Neural cell (in vitro differentiated cells): ENCODE measurements around the gene KRT78. TPM values are rescaled to one million over a fixed set of nuclear protein-coding genes. Genes with fewer than 3 reads are reported as not detected.

ENCODE experiments used
- H2AFZ ChIP-seq: fragments of 200-600, 300-800 bp; sonication (generic), shearing (Covaris generic); 2 replicates; pipeline ENCODE4 v1.6.0; 2014; ENCODE audit warnings: low read depth, mild to moderate bottlenecking, antibody characterized with exemption, low read length, moderate library complexity
- H3F3A ChIP-seq: fragments of 200-600 bp; shearing (Covaris generic); 2 replicates; pipeline ENCODE4 v1.6.1; 2016; ENCODE audit warnings: mild to moderate bottlenecking, moderate library complexity, mixed read lengths, antibody characterized with exemption, low read length; ENCODE audit not compliant: insufficient read depth, poor library complexity, severe bottlenecking
- H3K27ac ChIP-seq: fragments of 200-600, 300-800 bp; sonication (generic), shearing (Covaris generic); 2 replicates; pipeline ENCODE4 v1.5.1; 2014; ENCODE audit warnings: mild to moderate bottlenecking, low read length, moderate library complexity
- H3K27me3 ChIP-seq: fragments of 300-800, 200-600 bp; sonication (generic), shearing (Covaris generic); 2 replicates; pipeline ENCODE4 v1.6.0; 2014; ENCODE audit warnings: mild to moderate bottlenecking, low read depth, low read length, moderate library complexity; ENCODE audit not compliant: insufficient read depth
- H3K36me3 ChIP-seq: fragments of 300-800, 200-600 bp; sonication (generic), shearing (Covaris generic); 2 replicates; pipeline ENCODE4 v1.5.1; 2014; ENCODE audit warnings: mild to moderate bottlenecking, antibody characterized with exemption, low read length, moderate library complexity; ENCODE audit not compliant: insufficient read depth
- H3K4me2 ChIP-seq: fragments of 300-800, 200-600 bp; sonication (generic), shearing (Covaris generic); 2 replicates; pipeline ENCODE4 v1.6.0; 2014; ENCODE audit warnings: mild to moderate bottlenecking, low read length
- H3K4me3 ChIP-seq: fragments of 300-800, 200-600 bp; sonication (generic), shearing (Covaris generic); 2 replicates; pipeline ENCODE4 v1.5.1; 2014; ENCODE audit warnings: mild to moderate bottlenecking, low read length, moderate library complexity
- H3K79me2 ChIP-seq: fragments of 200-600 bp; shearing (Covaris generic); replicated peaks from 2 replicates; pipeline ENCODE4 v1.6.0; 2014; ENCODE audit warnings: mild to moderate bottlenecking, low read length, moderate library complexity; ENCODE audit not compliant: insufficient read depth
- H3K9ac ChIP-seq: fragments of 300-800, 200-600 bp; sonication (generic), shearing (Covaris generic); 2 replicates; pipeline ENCODE4 v1.6.1; 2016; ENCODE audit warnings: mild to moderate bottlenecking, low read length, mixed read lengths
- H3K9me2 ChIP-seq: fragments of 200-600 bp; shearing (Covaris generic); 2 replicates; pipeline ENCODE4 v1.6.1; 2016; ENCODE audit warnings: mild to moderate bottlenecking, low read length, mixed read lengths; ENCODE audit not compliant: insufficient read depth
- H3K9me3 ChIP-seq: fragments of 200-600, 300-800 bp; sonication (generic), shearing (Covaris generic); 2 replicates; pipeline ENCODE4 v1.6.1; 2016; ENCODE audit warnings: mild to moderate bottlenecking, mixed run types, low read length, moderate library complexity, mixed read lengths
- H4K20me1 ChIP-seq: fragments of 200-600 bp; shearing (Covaris generic); 2 replicates; pipeline ENCODE4 v1.6.1; 2016; ENCODE audit warnings: mild to moderate bottlenecking, mixed run types; ENCODE audit not compliant: insufficient read depth
- CTCF ChIP-seq: fragments of 450-650 bp; IDR thresholded peaks from 2 replicates; pipeline ENCODE4 v1.5.1; 2014; ENCODE audit warnings: antibody characterized with exemption, mild to moderate bottlenecking, moderate library complexity; ENCODE audit not compliant: poor library complexity, severe bottlenecking
- EP300 ChIP-seq: fragments of 450-650 bp; conservative IDR thresholded peaks from 2 replicates; pipeline ENCODE4 v1.6.1; 2014; ENCODE audit warnings: antibody characterized with exemption, mild to moderate bottlenecking, moderate library complexity; ENCODE audit not compliant: poor library complexity, severe bottlenecking
- EZH2 ChIP-seq: fragments of 200-600, 300-800 bp; shearing (Covaris generic), sonication (generic); IDR thresholded peaks from 2 replicates; pipeline ENCODE4 v1.6.1; 2014; ENCODE audit warnings: antibody characterized with exemption, low read length, borderline replicate concordance, mild to moderate bottlenecking; ENCODE audit not compliant: insufficient read depth, poor library complexity, severe bottlenecking
- MXI1 ChIP-seq: fragments of 450-650 bp; conservative IDR thresholded peaks from 2 replicates; pipeline ENCODE4 v1.6.1; 2014; ENCODE audit warnings: antibody characterized with exemption, mild to moderate bottlenecking; ENCODE audit not compliant: poor library complexity, severe bottlenecking
- POLR2AphosphoS5 ChIP-seq: IDR thresholded peaks from 2 replicates; pipeline ENCODE4 v1.6.1; 2012
- RAD21 ChIP-seq: fragments of 450-650 bp; conservative IDR thresholded peaks from 2 replicates; pipeline ENCODE4 v1.6.1; 2014; ENCODE audit warnings: antibody characterized with exemption, mild to moderate bottlenecking, moderate library complexity
- SMC3 ChIP-seq: fragments of 450-650 bp; conservative IDR thresholded peaks from 2 replicates; pipeline ENCODE4 v1.6.1; 2014; ENCODE audit warnings: antibody characterized with exemption, mild to moderate bottlenecking, moderate library complexity; ENCODE audit not compliant: poor library complexity
- TAF1 ChIP-seq: IDR thresholded peaks from 2 replicates; pipeline ENCODE4 v1.6.1; 2012; ENCODE audit warnings: low read depth
- polyA plus RNA-seq: library from polyadenylated mRNA; depleted of rRNA; stranded (reverse); fragments of >200 nt; gene quantifications from 2 replicates; pipeline ENCODE4 v1.2.3, GENCODE V29; 2014
- TF ChIP-seq, protein P1 (sequence below): IDR thresholded peaks from 2 replicates; pipeline ENCODE4 v1.6.1; 2012; ENCODE audit warnings: borderline replicate concordance

The KRT78 gene
- polyA plus RNA-seq, 1 donor from 2014 or later = not detected

- Histone ChIP-seq H3K4me3 (no peak overlapping the region), H3K4me2 (no peak overlapping the region), H3K9me2 (no peaks in the 10 kb centered on the region), H3F3A (no peaks in the 10 kb centered on the region), H3K36me3 (no peaks in the 10 kb centered on the region), H3K27ac (no peak overlapping the region), H3K79me2 (no peaks in the 10 kb centered on the region), H3K27me3 (no peaks in the 10 kb centered on the region), H3K9me3 (no peaks in the 10 kb centered on the region), H4K20me1 (no peaks in the 10 kb centered on the region), H3K9ac (no peak overlapping the region), H2AFZ (no peak overlapping the region)
- no peak for TF ChIP-seq EZH2
- no peak for TF ChIP-seq MXI1
- no peak for TF ChIP-seq RAD21
- TF ChIP-seq CTCF = no peak
- TF ChIP-seq, protein P1, sequence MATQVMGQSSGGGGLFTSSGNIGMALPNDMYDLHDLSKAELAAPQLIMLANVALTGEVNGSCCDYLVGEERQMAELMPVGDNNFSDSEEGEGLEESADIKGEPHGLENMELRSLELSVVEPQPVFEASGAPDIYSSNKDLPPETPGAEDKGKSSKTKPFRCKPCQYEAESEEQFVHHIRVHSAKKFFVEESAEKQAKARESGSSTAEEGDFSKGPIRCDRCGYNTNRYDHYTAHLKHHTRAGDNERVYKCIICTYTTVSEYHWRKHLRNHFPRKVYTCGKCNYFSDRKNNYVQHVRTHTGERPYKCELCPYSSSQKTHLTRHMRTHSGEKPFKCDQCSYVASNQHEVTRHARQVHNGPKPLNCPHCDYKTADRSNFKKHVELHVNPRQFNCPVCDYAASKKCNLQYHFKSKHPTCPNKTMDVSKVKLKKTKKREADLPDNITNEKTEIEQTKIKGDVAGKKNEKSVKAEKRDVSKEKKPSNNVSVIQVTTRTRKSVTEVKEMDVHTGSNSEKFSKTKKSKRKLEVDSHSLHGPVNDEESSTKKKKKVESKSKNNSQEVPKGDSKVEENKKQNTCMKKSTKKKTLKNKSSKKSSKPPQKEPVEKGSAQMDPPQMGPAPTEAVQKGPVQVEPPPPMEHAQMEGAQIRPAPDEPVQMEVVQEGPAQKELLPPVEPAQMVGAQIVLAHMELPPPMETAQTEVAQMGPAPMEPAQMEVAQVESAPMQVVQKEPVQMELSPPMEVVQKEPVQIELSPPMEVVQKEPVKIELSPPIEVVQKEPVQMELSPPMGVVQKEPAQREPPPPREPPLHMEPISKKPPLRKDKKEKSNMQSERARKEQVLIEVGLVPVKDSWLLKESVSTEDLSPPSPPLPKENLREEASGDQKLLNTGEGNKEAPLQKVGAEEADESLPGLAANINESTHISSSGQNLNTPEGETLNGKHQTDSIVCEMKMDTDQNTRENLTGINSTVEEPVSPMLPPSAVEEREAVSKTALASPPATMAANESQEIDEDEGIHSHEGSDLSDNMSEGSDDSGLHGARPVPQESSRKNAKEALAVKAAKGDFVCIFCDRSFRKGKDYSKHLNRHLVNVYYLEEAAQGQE = no peak
- no peak for TF ChIP-seq EP300
- TF ChIP-seq TAF1 = no peak
- TF ChIP-seq POLR2AphosphoS5 = no peak
- no peak for TF ChIP-seq SMC3
These were observed 21.9 kb downstream of the KRT78 start for GRCh38 chr12:52826611-52827498.

GRCh38 chr12:52825961-52826360 is 22.8 kb downstream of the KRT78 start:
- Histone ChIP-seq H3K27ac (no peak overlapping the region), H3K9me3 (no peaks in the 10 kb centered on the region), H3K9me2 (no peaks in the 10 kb centered on the region), H3K36me3 (no peaks in the 10 kb centered on the region), H2AFZ (no peak overlapping the region), H3F3A (no peaks in the 10 kb centered on the region), H4K20me1 (no peaks in the 10 kb centered on the region), H3K4me2 (no peak overlapping the region), H3K9ac (no peak overlapping the region), H3K79me2 (no peaks in the 10 kb centered on the region), H3K27me3 (no peaks in the 10 kb centered on the region), H3K4me3 (no peak overlapping the region)
- no peak for TF ChIP-seq EZH2
- TF ChIP-seq, protein P1 = no peak
- TF ChIP-seq SMC3 = no peak
- no peak for TF ChIP-seq POLR2AphosphoS5
- no peak for TF ChIP-seq TAF1
